Endothelial cell of umbilical vein (primary cell): ENCODE measurements around the gene OTOP1. TPM values are rescaled to one million over a fixed set of nuclear protein-coding genes. Genes with fewer than 3 reads are reported as not detected.
"Not testable (repeated sequence)": the region's sequence is repeated elsewhere in the genome, so short reads cannot be mapped to it uniquely, and the experiment has no call there.

Experiments
- BruUV-seq: library from RNA; stranded (reverse); fragments of 400-500 nt; replicated peaks from 2 replicates; lab custom pipeline; 2021; lab: Mats Ljungman, UMichigan
- CTCF ChIA-PET: fragments of 300-600, 350-600 bp; sonication (Branson Sonifier 250); formaldehyde crosslinking; loops from one replicate; lab custom pipeline; 2021; ENCODE audit warnings: antibody characterized with exemption, inconsistent platforms; lab: Charles Lee
- POLR2A ChIA-PET: fragments of 300-600, 350-600 bp; sonication (Branson Sonifier 250); formaldehyde crosslinking; loops from one replicate; lab custom pipeline; 2021; ENCODE audit warnings: antibody characterized with exemption, inconsistent platforms; lab: Charles Lee
- DNase-seq: peaks from one replicate; pipeline ENCODE4 v3.0.0-alpha.2; 2011; ENCODE audit warnings: low read depth, low spot score
- FAIRE-seq: peaks from 2 replicates; lab custom pipeline; 2011; peaks lifted over from hg19 to GRCh38; lab: Jason Lieb, UNC
- H2AFZ ChIP-seq: 2 replicates; pipeline ENCODE4 v1.6.0; 2012; ENCODE audit warnings: low read depth, low read length, control low read depth, inconsistent platforms
- H3K27ac ChIP-seq: 2 replicates; pipeline ENCODE4 v1.5.1; 2011; ENCODE audit warnings: low read depth, mild to moderate bottlenecking, control low read depth, low read length, moderate library complexity; ENCODE audit not compliant: insufficient read depth
- H3K27me3 ChIP-seq, 2 experiments: 2 replicates each; pipeline versions ENCODE4 v1.6.0 to v1.6.1; 2011; ENCODE audit warnings: low read length in 2 of 2, mixed read lengths in 1 of 2; ENCODE audit not compliant: control insufficient read depth in 2 of 2, insufficient read depth in 2 of 2
- H3K36me3 ChIP-seq, 2 experiments: 2 replicates in 1 of 2; 3 replicates in 1 of 2; pipeline ENCODE4 v1.5.1; 2011; ENCODE audit warnings: low read length in 2 of 2, mild to moderate bottlenecking in 1 of 2, moderate library complexity in 1 of 2; ENCODE audit not compliant: control insufficient read depth in 2 of 2, insufficient read depth in 2 of 2; ENCODE audit errors: extremely low read depth in 1 of 2
- H3K4me1 ChIP-seq: 3 replicates; pipeline ENCODE4 v1.5.1; 2011; ENCODE audit warnings: mild to moderate bottlenecking, low read length; ENCODE audit not compliant: control insufficient read depth, insufficient read depth; ENCODE audit errors: extremely low read depth
- H3K4me2 ChIP-seq: 2 replicates; pipeline ENCODE4 v1.6.1; 2011; ENCODE audit warnings: low read length, control low read depth, mixed read lengths; ENCODE audit not compliant: insufficient read depth
- H3K4me3 ChIP-seq, 3 experiments: fragments of 200-600 bp in 1 of 3; sonication (generic), shearing (Covaris generic) in 1 of 3; replicated peaks in 1 of 3; 2 replicates each; pipeline ENCODE4 v1.5.1; 2011 to 2016; ENCODE audit warnings: control low read depth in 3 of 3, low read length in 3 of 3, mild to moderate bottlenecking in 2 of 3, inconsistent platforms in 1 of 3, low read depth in 1 of 3, moderate library complexity in 1 of 3; ENCODE audit not compliant: insufficient read depth in 1 of 3
- H3K79me2 ChIP-seq: 2 replicates; pipeline ENCODE4 v1.6.0; 2012; ENCODE audit warnings: low read length, inconsistent platforms; ENCODE audit not compliant: control insufficient read depth, insufficient read depth
- H3K9ac ChIP-seq: replicated peaks from 2 replicates; pipeline ENCODE3; 2011; ENCODE audit warnings: low read length, control low read depth; ENCODE audit not compliant: insufficient read depth; ENCODE audit errors: extremely low read depth
- H3K9me1 ChIP-seq: replicated peaks from 3 replicates; pipeline ENCODE4 v1.6.0; 2011; ENCODE audit warnings: mild to moderate bottlenecking, low read length; ENCODE audit not compliant: control insufficient read depth, insufficient read depth; ENCODE audit errors: extremely low read depth
- H3K9me3 ChIP-seq: replicated peaks from 2 replicates; pipeline ENCODE4 v1.5.1; 2012; ENCODE audit warnings: low read length, inconsistent platforms; ENCODE audit not compliant: control insufficient read depth, insufficient read depth
- H4K20me1 ChIP-seq: replicated peaks from 2 replicates; pipeline ENCODE3; 2011; ENCODE audit warnings: mild to moderate bottlenecking, low read length; ENCODE audit not compliant: control insufficient read depth, insufficient read depth; ENCODE audit errors: extremely low read depth
- FOS ChIP-seq: IDR thresholded peaks from 2 replicates; pipeline ENCODE4 v1.6.1; 2011; ENCODE audit warnings: mild to moderate bottlenecking, low read length, moderate library complexity, borderline replicate concordance; ENCODE audit not compliant: insufficient read depth
- GATA2 ChIP-seq: IDR thresholded peaks from 2 replicates; pipeline ENCODE4 v1.7.0; 2011; ENCODE audit warnings: low read depth, mild to moderate bottlenecking, moderate library complexity, mixed read lengths, low read length; ENCODE audit not compliant: insufficient read length, insufficient read depth
- JUN ChIP-seq: IDR thresholded peaks from 2 replicates; pipeline ENCODE4 v1.6.1; 2011; ENCODE audit warnings: borderline replicate concordance, low read depth; ENCODE audit not compliant: insufficient read length, insufficient read depth
- MYC ChIP-seq: IDR thresholded peaks from one replicate; pipeline ENCODE4 v1.6.1; 2011; ENCODE audit warnings: mild to moderate bottlenecking, low read depth, low read length
- POLR2A ChIP-seq: IDR thresholded peaks from 2 replicates; pipeline ENCODE4 v1.6.1; 2012; ENCODE audit warnings: low read depth, mild to moderate bottlenecking, control low read depth, low read length
- POLR2AphosphoS5 ChIP-seq: IDR thresholded peaks from 2 replicates; pipeline ENCODE4 v1.6.1; 2012; ENCODE audit warnings: low read depth, mild to moderate bottlenecking, control low read depth, low read length, moderate library complexity; ENCODE audit not compliant: insufficient read depth
- dilution Hi-C: fragments of 300-500 bp; cut with MboI; formaldehyde crosslinking; loops from one replicate; pipeline ENCODE4 v1.15.0; 2019; ENCODE audit warnings: low sequenced_read_pairs; ENCODE audit not compliant: extremely low pct_ligation_motif_present
- intact Hi-C: fragments of 100-400 bp; cut with micrococcal nuclease; formaldehyde crosslinking; loops from one replicate; pipeline ENCODE4 v1.10.0; 2022
- polyA plus RNA-seq, 4 experiments: library from polyadenylated mRNA; depleted of rRNA in 3 of 4; stranded (reverse) in 3 of 4; unstranded in 1 of 4; fragments of >200 nt; gene quantifications; 2 replicates each; pipeline versions ENCODE4 v1.2.1 to v1.2.3, GENCODE V29; 2011 to 2012; ENCODE audit warnings: missing spikeins in 1 of 4
- total RNA-seq: library from RNA; stranded (reverse); gene quantifications from 2 replicates; pipeline ENCODE4 v1.2.3, GENCODE V29; 2021
- TF ChIP-seq, protein P1 (sequence below), 2 donors: IDR thresholded peaks; 1 replicate in 1 of 2; 2 replicates in 1 of 2; pipeline ENCODE4 v1.5.1; 2011; ENCODE audit warnings: low read length in 2 of 2, mild to moderate bottlenecking in 2 of 2, moderate library complexity in 2 of 2, control low read depth in 1 of 2, inconsistent platforms in 1 of 2, low read depth in 1 of 2; ENCODE audit not compliant: insufficient read depth in 1 of 2; ENCODE audit errors: extremely low read depth in 1 of 2

The OTOP1 gene
- total and polyA plus RNA-seq, 2 donors (not counting 3 experiments of a cell fraction or from before 2014, with no cell fraction given), result not detected

- intact Hi-C loops, result no loop called here
- H3K36me3 ChIP-seq, result no peaks in the 10 kb centered on the region
- no peak overlapping the region for H3K4me2 ChIP-seq
- H3K9ac ChIP-seq, result no peak overlapping the region
- no peak overlapping the region for H2AFZ ChIP-seq
- no peaks in the 10 kb centered on the region for H3K9me3 ChIP-seq
- no peak for DNase-seq
- H3K27ac ChIP-seq, result no peak overlapping the region
- TF ChIP-seq POLR2AphosphoS5, result no peak
- no peak for TF ChIP-seq GATA2
- no peak for TF ChIP-seq MYC
- TF ChIP-seq JUN, result no peak
- TF ChIP-seq, protein P1, sequence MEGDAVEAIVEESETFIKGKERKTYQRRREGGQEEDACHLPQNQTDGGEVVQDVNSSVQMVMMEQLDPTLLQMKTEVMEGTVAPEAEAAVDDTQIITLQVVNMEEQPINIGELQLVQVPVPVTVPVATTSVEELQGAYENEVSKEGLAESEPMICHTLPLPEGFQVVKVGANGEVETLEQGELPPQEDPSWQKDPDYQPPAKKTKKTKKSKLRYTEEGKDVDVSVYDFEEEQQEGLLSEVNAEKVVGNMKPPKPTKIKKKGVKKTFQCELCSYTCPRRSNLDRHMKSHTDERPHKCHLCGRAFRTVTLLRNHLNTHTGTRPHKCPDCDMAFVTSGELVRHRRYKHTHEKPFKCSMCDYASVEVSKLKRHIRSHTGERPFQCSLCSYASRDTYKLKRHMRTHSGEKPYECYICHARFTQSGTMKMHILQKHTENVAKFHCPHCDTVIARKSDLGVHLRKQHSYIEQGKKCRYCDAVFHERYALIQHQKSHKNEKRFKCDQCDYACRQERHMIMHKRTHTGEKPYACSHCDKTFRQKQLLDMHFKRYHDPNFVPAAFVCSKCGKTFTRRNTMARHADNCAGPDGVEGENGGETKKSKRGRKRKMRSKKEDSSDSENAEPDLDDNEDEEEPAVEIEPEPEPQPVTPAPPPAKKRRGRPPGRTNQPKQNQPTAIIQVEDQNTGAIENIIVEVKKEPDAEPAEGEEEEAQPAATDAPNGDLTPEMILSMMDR (IDR thresholded peaks at IDR 0.05; ENCODE audit: extremely low read depth in 1 of 2, insufficient read depth in 1 of 2, low read depth in 1 of 2, low read length in 2 of 2), result no peak
- no peak for TF ChIP-seq POLR2A
- ChIA-PET CTCF (no interaction called here), POLR2A (no interaction called here)
- dilution Hi-C loops, result no loop called here
- no peak overlapping the region for H3K4me3 ChIP-seq
- no peaks in the 10 kb centered on the region for H3K9me1 ChIP-seq
- no peak for FAIRE-seq
- H3K79me2 ChIP-seq, result no peaks in the 10 kb centered on the region
- H4K20me1 ChIP-seq, result no peaks in the 10 kb centered on the region
- BruUV-seq, result no TSS peak
- no peaks in the 10 kb centered on the region for H3K4me1 ChIP-seq
- H3K27me3 ChIP-seq, result peaks cover 0 to 2% of the 10 kb centered on the region in 2 experiments
Measured at GRCh38 chr4:4217113-4217512, 9.6 kb downstream of the OTOP1 start.

GRCh38 chr4:4216648-4217047 is 10.1 kb downstream of the OTOP1 start:
- Histone ChIP-seq H3K9me1 (no peaks in the 10 kb centered on the region), H4K20me1 (no peaks in the 10 kb centered on the region), H3K36me3 (no peaks in the 10 kb centered on the region), H3K27me3 (peaks cover 0 to 2% of the 10 kb centered on the region in 2 experiments), H3K4me2 (no peak overlapping the region), H3K4me1 (no peaks in the 10 kb centered on the region), H3K79me2 (no peaks in the 10 kb centered on the region), H3K9ac (no peak overlapping the region), H2AFZ (no peak overlapping the region), H3K9me3 (no peaks in the 10 kb centered on the region), H3K4me3 (no peak overlapping the region), H3K27ac (no peak overlapping the region)
- dilution Hi-C loops (no loop called here), intact Hi-C loops (no loop called here)
- TF ChIP-seq FOS, result peak; percentile 34
- no peak for TF ChIP-seq POLR2AphosphoS5
- CTCF ChIA-PET, result no interaction called here
- no peak for DNase-seq
- BruUV-seq, result no TSS peak
- POLR2A ChIA-PET, result no interaction called here
- FAIRE-seq, result no peak

- H3K9ac ChIP-seq, H3K4me3 ChIP-seq, DNase-seq, H4K20me1 ChIP-seq, H3K36me3 ChIP-seq, H3K4me2 ChIP-seq, H3K9me3 ChIP-seq, POLR2A ChIA-PET, dilution Hi-C loops, CTCF ChIA-PET, H3K27ac ChIP-seq, H3K27me3 ChIP-seq, H3K4me1 ChIP-seq, H2AFZ ChIP-seq, H3K9me1 ChIP-seq, H3K79me2 ChIP-seq, intact Hi-C loops, BruUV-seq, FAIRE-seq: not testable (repeated sequence)
Measured at GRCh38 chr4:4213674-4214073, 13.1 kb downstream of the OTOP1 start.
